HEK293 (cell line): Measurements from ENCODE around the gene ANO9.

Source experiments
- SCRT2 ChIP-seq: fragments of 450-650 bp; formaldehyde crosslinking; IDR thresholded peaks from 2 replicates; pipeline ENCODE4 v1.5.1; 2016; ENCODE audit warnings: missing biosample characterization, missing genetic modification characterization
- TF ChIP-seq, protein P1 (sequence below): fragments of 450-650 bp; formaldehyde crosslinking; IDR thresholded peaks from 2 replicates; pipeline ENCODE4 v1.5.1; 2016; ENCODE audit warnings: missing biosample characterization, missing genetic modification characterization
- TF ChIP-seq, protein P2 (sequence below): fragments of 450-650 bp; formaldehyde crosslinking; IDR thresholded peaks from 2 replicates; pipeline ENCODE4 v1.5.1; 2016; ENCODE audit warnings: missing biosample characterization, missing genetic modification characterization

- TF ChIP-seq, protein P1, sequence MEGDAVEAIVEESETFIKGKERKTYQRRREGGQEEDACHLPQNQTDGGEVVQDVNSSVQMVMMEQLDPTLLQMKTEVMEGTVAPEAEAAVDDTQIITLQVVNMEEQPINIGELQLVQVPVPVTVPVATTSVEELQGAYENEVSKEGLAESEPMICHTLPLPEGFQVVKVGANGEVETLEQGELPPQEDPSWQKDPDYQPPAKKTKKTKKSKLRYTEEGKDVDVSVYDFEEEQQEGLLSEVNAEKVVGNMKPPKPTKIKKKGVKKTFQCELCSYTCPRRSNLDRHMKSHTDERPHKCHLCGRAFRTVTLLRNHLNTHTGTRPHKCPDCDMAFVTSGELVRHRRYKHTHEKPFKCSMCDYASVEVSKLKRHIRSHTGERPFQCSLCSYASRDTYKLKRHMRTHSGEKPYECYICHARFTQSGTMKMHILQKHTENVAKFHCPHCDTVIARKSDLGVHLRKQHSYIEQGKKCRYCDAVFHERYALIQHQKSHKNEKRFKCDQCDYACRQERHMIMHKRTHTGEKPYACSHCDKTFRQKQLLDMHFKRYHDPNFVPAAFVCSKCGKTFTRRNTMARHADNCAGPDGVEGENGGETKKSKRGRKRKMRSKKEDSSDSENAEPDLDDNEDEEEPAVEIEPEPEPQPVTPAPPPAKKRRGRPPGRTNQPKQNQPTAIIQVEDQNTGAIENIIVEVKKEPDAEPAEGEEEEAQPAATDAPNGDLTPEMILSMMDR (tag by site-specific recombination): no peak
- no peak for TF ChIP-seq SCRT2 (tag by site-specific recombination)
- TF ChIP-seq, protein P2, sequence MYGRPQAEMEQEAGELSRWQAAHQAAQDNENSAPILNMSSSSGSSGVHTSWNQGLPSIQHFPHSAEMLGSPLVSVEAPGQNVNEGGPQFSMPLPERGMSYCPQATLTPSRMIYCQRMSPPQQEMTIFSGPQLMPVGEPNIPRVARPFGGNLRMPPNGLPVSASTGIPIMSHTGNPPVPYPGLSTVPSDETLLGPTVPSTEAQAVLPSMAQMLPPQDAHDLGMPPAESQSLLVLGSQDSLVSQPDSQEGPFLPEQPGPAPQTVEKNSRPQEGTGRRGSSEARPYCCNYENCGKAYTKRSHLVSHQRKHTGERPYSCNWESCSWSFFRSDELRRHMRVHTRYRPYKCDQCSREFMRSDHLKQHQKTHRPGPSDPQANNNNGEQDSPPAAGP (tag by site-specific recombination): no peak
Observed at GRCh38 chr11:434496-434895, 7.3 kb downstream of the ANO9 start.
